HG03469 (cell line): ENCODE results near the gene COBL.

ENCODE experiments used
- ATAC-seq: cut with Tn5 transposase; IDR thresholded peaks from one replicate; pipeline ENCODE4 v1.9.1; 2021; ENCODE audit warnings: mild to moderate bottlenecking, moderate library complexity, moderate number of reproducible peaks; ENCODE audit not compliant: unreplicated experiment

The COBL gene

DNA sequence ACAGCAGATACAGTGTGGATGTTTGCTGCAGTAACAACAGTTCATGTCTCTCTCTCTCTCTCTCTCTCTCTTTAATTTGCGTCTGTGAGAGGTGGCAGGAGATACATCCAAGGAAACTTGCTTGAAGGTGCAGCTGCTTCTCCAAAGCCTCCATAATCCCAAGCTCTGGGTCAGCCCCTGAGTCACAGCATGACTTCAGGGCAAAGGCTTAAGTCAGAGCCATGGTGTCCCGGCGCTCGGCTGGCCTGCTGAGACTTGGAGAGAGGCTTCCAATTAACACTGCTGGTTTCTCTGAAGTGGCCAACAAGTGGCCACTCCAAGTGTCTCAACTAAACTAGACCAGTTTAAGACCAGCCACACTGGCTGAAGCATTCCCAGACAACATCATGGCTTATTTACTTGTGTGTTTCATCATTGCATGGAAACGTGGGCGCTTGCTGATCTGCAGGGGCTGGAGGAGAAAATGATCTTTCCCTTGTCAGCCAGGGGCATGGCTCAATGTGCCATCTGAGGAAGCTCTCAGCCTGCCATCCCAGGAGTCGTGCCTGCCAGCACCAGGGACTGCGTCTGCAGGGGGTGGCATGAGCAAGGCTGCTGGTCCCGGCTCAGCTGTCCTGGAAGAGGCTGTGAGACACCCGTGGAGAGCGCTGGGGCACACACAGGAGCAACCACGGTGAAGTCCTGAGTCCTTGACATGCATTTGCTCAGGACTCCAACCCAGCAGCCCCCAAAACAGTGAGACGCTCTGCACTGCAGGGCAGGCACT is 254.2 kb downstream of the COBL start:
- no peak for ATAC-seq

DNA sequence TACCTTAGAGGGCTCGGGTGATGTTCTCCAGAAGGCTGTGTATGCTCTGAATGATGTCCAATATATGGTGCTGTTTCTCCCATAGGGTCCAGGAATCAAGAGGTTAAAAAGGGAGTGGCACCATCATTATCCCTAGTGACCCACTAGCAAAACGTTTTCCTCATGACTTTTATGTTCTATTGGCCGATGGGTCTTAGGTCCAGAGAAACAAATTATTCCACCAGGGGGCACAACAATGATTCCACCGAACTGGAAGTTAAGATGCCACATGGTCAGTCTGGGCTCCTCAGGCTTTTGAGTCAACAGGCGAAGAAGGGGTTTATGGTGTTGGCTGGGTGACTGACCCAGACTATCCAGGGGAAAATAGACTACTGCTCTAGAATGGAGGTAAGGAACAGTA is 256.1 kb downstream of the COBL start:
- no peak for ATAC-seq

DNA sequence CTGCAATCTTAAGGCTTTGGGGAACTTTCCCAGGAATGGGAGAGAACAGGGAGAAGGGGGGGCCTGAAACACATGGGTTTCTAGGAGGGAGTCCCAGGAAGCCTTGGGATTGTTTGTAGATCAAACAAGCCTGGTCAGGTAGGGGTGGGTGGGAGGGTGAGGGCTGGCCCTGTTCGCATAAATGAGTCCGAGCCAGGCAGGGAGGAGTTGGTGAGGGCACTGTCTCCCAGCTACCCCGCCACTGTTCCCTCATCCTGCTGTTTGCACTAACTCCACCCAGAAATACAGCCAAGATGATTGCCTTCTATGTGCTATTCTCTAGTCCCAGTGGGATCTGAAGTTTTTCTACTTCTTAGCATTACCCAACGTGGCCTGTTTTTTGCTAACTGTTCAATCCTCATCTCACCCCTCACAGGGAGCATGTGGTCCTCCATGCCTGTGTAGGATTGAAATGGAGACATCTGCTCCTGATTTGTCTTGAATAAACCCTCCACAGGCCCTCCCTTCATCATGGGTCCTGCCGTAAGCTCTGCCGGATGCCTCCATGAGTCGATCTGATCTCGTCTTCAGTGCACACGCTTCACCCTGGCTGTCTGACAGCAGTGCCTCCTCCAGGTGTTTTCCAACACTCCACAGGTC is 257.0 kb downstream of the COBL start:
- no peak for ATAC-seq

DNA sequence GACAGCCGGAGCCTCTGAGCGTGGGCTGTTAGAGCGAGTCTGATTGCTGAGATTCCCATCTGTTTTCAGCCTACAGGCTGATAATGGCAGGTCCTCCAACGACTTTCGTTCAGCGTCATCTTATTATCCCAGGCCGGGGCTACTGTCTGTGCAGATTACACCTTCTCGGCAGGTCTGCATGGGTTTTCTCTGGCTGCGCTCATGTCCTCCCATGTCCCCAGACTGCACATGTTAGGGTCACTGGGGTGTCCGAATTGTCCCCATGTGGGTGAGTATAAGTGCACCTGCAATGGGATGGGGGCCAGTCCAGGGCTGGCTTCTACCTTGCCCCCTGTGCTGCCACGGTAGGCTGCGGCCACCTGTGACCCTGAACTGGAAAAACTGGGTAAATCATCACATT is 257.8 kb downstream of the COBL start:
- no peak for ATAC-seq

DNA sequence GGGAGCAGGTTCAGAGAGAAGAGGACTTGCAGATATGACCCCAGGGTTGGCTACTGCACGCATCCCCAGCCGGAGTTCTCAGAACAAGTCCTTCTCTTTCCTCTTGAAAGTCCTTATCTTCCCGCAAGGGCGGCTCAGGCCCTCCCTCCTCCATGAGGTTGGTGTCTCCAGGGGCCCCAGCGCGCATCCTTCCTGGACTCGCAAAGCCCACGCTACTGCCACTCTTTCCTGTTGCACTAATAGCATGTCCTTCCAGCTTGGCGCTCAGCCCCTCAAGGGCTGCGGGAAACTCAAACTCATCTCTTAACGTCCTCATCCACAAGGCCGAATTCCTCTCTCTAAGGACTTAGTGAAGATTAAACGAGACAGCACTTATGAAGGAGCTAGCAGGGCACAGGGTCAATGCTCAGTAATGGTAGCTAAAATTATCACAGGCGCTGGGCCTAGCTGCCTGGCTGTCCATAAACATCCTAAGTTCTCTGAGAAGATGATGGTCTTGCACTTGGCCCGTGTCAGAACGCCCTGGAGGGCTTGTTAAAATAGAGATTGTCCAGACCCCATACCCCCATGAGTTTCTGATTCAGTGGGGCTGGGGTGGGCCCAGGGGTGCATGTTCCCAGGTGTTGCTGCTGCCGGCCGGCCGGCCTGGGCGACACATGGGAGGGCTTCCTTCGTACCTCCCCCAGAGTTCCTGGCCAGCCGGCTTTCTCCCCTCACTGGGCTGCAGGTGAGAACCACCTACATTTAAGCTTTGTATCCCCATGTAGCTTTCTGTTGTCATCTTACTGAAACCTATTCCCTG is 261.4 kb downstream of the COBL start:
- ATAC-seq, result no peak

DNA sequence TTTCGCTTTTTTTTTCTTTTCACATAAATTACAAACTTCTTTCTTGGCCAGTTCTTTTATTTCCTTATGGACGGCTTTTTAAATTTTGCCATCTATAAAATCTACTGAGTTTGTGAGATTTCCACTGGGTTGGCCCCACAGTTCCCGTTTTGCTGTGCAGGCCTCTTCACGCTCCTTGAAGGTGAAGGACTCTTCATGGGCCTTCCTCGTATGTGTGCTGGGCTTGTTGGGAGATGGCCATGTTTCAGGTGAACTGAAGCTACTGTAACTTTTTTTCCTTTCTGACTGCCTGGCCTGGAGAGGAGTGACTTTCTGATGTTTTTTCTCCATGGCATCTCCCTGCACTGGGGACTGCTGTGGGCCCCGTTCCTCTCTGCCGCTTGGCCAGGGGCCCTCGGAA is 262.4 kb downstream of the COBL start:
- no peak for ATAC-seq

DNA sequence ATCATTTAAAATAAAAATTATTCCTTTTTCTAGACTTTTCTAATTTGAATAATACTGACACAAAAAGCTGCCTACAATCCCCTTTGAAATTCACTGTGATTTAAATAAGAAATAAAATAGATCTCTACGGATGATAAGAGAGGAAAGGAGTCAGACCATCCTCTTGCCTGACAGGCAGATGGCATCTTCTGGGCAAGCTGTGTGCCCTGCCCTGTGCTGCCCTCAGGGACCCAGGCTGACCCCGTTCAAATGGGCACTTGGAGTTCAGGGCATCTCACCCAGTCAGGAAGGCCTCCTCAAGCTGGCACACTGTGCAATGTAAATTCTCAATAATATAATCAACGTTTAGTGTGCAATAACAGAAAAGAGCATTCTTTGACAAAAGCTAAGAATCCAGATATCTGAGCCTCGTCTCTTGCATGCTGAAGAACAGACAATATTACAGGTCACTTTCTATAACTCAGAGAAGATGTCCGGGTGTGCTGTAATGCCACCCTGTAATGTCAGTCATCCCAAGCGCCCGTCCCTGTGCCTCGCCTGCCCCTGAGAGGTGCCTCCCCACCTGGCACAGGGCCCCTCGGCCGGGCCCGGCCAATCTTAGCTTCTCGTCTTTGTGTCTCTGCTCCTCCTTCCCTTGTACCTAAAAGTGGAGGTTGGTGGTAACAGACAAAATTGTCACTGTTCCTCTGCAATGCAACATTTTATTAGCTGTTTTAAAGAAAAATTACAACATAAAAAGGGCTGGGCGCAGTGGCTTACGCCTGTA is 263.3 kb downstream of the COBL start:
- ATAC-seq, result no peak

DNA sequence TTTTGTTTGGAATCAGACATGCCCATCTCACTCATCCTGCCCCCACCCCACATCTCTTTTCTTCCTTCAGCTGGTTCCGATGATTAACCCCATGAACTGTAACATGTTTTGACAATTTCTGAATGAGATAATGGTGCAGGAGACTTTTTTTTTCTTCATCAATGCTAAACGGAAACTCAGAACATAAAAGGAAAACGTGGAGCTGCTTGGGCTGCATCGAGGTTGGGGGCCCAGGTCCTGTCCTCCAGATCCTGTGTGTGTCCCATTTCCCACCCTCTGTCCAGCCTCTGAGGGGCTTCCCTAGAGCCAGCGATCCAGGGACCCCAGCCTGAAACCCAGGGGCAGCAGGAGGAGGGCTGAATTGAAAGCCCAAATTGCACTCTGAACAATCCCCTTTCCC is 270.1 kb downstream of the COBL start:
- no peak for ATAC-seq

DNA sequence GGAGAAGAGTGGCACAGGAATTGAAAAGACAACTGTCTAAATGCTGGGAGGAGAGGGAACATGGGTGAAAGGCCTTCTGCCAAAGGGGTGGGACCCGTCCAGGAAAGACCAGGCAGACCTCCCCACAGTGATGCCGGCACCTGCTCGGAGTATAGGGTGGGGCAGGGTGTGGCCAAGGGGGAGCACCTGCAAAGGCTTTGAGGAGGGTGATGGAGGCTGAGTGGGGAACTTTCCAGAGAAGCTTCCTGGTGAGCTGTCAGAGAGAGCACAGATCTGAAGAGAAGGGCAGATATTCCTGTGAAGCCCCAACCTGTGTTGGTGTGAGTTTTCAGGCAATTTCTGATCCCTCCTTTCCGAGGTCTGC is 270.5 kb downstream of the COBL start:
- no peak for ATAC-seq

DNA sequence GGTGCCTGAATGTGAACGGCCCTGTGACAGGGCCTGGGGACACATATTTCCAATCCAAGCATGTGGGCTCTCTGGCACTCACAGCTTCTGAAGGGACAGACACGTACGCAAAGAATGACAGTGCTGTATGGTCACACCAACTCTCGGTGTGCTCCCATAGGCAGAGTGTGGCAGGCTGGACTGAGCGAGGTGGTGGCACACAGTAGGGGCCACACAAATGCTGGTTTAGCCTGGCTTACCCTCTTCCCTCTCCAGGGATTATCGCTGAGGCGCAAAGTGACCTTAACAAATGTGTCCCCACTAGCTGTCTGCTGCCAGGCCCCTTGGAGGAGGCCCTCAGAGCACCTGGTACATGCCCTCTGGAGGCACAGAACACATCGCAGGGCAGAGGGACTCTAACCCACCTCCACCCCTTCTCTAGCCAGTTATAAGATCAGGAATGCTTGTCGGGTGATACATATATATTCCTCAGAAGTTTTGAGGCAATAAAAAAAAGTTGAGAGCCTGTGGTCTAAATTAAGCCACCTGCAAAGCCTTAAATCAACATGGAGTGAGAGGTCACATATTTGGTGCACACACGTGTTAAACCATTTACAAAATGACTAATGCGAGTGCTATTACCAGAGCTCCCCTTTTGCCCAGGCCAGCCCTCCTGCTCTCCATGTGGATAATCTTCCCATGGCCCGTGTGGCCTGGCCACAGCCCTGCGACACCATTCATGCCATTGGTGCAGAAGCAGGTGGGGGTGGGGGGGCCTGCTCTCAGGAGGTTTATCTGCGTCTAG is 271.1 kb downstream of the COBL start:
- ATAC-seq, result no peak

DNA sequence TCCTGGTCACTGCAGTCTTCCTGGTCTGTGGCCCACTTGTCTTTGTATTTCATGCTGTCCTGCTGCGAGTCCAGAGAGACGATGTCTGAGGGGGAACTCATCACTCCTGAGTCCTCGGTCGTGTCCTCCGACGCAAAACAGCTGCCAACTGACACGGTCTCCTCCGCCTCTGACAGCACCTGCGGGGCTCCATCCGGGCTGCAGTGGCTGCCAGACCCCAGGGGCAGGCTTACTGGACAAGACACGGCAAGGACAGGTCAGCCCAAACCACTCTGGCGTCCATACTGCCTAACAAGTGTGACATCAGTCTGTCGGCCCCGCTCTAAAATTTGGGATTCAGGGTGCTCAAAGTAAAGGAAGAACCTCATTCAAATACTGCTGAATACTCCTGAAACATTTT is 273.1 kb downstream of the COBL start:
- ATAC-seq, result no peak

DNA sequence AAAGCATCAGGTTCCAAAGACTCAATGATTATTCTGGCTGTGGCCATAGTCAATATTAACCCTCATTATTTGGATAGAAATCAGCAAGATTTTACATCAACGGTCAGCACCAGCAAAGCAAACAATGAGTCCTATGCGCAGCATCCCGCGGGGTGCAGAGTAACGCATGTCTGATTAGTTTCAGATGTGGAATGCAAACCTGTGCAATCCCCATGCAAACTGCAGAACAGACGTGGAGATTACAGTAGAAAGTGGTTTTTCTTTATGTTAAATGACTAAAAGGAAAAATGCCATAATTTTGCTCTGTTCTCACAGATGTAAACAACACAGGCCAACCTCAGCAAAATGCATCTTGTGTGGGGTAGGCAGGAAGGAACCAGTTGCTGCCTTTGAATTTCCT is 275.8 kb downstream of the COBL start:
- ATAC-seq, result no peak

DNA sequence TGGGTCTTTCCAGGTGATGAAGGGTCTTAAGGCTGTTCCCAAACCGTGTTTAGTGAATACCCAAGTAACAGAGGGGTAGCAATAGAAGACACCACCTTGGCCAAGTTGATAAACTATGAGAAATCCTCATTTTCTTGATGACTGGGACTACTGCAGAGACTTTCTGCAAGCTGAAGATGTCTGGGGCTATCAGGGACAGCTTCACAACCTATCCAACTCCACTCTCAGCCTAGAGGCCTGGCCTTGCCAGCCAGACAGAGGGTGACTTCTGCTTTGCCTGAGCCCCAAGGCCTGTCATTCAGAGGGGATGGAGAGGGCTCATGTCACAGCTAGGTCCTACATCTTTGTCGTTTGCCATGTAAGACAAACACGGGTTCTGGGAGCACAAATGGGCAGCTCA is 278.0 kb downstream of the COBL start:
- ATAC-seq, result no peak

DNA sequence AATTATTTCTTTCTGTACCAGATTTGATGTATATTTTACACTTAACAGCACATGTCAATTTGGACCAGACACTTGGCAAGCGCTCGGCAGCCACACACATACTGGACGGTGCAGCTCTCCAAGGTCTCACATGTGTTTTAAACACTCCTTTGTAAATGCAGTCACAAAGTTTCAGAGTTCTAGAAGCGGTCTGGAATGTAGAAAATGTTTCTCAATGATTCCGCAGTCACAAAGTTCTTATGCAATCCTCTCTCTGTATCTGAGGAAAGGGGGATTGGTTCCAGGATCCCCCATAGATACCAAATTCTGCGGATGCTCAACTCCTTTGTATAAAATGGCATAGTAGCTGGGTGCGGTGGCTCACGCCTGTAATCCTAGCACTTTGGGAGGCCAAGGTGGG is 280.9 kb downstream of the COBL start:
- ATAC-seq, result no peak

DNA sequence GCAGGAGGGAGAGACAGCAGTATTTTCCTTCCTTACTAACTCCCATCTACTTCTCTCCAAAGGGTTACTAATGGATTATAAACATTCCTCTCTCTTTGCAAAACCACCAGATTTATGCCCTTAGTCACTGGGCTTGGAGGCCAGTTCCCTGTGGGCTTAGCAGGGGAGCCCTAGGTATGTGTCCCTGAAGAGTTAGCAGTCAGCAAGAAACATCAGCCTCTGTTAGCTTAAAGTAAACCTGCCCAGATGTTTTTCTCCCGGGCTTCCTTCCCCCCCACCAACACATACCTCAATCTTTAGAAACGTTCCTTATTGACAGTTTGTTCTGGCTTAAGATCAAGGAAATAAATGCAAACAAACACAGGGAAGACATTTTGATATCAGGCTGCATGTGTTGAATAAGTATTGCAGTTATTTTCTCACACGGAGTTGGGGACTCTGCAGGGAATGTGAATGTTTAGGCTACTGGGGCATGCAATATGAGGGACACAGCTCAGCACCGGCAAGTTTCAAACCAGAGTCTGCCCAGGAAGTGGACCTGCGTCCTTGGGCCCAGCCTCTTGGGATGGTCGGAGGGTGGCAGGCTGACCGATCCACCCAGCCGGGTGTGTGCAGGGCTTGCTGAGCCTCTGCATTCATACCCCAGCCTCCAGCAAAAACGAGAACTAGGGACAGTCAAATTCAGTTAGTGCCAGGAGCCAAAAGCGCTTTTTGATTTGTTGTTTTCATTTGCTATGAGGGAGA is 281.9 kb downstream of the COBL start:
- no peak for ATAC-seq

DNA sequence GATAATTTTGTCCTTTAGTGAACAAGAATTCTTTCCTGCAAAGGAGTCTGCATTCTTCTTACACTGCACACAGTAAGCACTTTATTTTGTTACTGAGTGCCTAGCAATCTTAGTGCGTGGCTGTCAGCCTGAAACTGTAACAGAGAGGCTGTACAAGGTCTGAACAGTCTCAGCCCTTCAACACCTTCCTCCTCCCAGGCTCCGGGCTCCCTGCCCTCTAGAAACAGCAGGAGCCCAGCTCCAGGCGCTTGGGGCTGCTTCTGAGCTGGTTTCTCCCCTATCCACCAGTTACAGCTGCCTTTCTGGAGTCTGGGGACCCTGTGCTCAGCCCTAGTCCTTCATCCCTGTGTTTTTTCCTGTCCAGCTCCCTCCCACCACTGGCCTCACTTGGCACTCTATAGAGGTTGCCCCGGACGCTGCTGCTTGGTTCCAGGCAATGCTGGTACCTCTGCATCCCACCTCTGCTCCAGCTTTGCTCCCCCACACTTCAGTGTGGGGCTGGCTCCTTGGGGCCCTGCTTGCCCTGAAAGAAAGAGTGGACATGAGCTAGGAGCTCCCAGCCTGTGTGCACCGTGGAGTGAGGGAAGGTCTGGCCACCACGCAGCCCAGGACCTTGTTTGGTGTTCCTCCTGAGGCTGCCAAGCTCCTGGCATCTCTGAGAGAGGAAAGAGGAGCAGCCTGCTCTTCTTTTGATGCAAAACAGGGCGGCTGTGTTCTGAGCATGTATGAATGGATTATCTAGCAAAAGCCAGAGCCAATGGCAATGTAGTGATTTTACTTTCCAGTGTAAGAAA is 282.7 kb downstream of the COBL start:
- ATAC-seq, result no peak

DNA sequence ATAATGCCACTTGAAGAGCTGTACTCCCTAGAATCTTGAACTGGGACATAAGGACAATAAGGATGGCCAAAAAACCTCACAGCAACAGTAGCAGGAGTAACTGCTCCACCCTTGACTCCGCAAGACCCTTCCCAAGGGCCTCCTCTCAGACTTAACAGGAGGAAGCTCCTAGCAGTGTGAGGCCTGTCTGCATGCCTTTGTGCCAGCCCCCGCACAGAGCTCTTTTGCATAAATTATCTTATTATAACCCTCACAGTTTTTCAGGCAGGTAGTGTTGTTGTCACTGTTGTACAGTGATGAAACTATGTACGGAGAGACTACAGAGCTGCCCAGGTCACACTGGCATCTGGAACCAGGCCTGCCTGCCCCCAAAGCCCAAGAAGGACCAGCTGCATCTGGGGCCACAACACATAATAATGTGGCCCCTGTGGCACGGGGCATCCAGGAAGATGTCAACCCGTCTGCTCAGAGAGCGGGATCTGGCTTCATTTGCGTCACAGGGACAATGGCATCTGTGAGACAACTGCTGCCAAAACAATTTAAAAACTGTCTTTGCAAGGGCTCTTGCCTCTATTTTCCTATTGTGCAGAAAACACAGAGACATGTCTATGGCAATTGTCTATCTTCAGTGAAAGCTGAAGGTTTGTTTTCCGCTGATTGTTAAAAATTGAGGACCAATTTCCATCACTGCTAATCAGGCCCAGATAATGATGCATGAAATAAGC is 284.7 kb downstream of the COBL start:
- no peak for ATAC-seq

DNA sequence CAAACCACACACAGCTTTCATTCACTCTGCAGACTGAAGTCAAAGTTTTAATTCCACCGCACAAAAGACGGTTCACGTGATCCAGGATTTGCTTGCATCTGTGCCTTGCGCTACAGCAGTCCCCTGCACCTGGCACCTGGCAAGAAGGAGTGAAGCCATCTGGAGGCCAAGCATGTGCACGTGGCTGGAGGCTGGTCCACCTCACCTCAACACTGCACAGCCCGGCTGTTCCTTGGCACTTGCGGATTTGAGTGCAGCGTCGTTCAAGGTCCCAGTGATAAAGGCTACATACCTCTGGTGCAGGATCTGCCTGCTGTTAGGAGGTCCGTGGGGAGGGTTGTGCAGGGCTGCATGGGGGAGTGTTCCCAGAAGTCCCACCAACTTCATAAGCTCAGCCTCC is 285.4 kb downstream of the COBL start:
- no peak for ATAC-seq
